Amniotic epithelial cell (primary cell): Measurements from ENCODE around the gene MTMR2.
A peak's percentile ranks its signal among the peaks of the same experiment; 100 is the strongest.

Experiments
- DNase-seq: peaks from one replicate; pipeline ENCODE4 v3.0.0-alpha.2; 2010; ENCODE audit warnings: low read depth

MTMR2 gene

GRCh38 chr11:95917193-95918036 lies 6.5 kb downstream of the MTMR2 start:
- DNase-seq = no peak

DNA sequence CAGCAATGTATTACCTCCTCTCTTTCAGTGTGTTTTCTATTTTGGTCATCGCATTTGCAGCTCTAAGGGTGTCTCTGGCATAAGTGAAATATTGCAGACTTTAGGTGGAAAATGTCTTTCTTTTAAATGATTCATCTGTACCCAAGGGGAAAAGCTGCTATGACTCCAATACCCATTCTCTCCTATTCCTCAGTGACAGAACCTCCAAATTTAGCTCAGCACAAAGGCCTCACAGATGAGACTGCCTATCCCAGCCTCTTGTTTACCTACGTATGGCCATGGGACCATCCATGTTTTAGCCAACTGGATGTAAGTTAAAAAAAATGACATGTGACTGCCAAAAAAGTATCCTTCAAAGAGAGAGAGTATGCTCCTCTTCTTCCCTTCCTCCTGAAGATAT lies 7.9 kb downstream of the MTMR2 start:
- DNase-seq = no peak

DNA sequence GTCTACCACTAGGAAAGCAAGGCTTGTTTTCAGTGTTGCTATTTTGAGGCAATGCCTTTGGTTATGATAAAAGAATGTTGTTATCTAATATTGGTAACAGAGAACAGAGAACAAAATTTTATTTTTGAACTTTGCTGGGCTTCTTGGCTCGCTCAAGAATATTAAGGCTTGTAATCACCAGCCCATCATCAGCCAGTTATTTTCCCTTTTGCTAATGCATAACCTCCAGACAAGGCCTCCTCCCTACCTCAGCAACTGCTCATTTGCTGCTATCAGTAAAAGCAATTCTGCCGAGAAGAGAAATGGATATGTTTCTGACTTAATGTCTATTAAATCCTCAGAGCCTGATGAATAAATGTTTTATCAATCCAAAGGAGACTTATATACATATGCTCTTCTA lies 8.9 kb downstream of the MTMR2 start:
- DNase-seq = no peak

- no peak for DNase-seq
Observed at GRCh38 chr11:95913830-95914615, 9.9 kb downstream of the MTMR2 start.

DNA sequence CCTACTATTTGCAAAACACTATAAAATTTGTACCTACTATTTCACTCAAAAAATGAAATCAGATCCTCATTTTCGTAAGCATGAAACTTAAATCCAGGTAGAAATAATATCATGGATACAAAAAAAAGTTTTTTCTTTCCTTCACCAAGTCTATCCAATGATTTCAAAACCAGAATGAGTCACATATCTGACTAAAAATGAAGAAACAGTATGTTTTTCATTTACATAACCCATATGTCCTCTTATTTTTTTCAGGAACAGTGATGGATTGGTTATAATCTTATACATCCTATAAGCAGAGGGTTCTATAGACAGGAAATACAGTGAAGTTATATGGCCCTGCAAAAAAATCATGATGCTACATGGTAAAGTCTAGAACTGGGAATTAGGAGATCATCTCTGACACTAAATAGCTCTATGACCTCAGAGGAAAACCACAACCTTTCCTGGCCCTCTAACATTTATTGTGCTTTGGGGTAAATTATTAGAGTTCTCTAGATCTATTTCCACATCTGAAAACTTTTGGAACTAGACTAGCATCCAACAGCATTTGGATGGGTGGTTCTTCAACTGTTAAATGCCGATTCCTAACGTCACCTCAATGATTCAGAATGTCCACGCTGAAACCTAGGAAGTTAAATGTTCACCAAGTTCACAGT lies 10.9 kb downstream of the MTMR2 start:
- DNase-seq = peak; percentile 72

GRCh38 chr11:95911369-95911759 lies 12.5 kb downstream of the MTMR2 start:
- no peak for DNase-seq

- no peak for DNase-seq
Observed at GRCh38 chr11:95910638-95911368, 13.1 kb downstream of the MTMR2 start.

GRCh38 chr11:95908826-95909225 lies 15.1 kb downstream of the MTMR2 start:
- peak; percentile 33 for DNase-seq

GRCh38 chr11:95907476-95907875 lies 16.4 kb downstream of the MTMR2 start:
- DNase-seq = no peak

DNA sequence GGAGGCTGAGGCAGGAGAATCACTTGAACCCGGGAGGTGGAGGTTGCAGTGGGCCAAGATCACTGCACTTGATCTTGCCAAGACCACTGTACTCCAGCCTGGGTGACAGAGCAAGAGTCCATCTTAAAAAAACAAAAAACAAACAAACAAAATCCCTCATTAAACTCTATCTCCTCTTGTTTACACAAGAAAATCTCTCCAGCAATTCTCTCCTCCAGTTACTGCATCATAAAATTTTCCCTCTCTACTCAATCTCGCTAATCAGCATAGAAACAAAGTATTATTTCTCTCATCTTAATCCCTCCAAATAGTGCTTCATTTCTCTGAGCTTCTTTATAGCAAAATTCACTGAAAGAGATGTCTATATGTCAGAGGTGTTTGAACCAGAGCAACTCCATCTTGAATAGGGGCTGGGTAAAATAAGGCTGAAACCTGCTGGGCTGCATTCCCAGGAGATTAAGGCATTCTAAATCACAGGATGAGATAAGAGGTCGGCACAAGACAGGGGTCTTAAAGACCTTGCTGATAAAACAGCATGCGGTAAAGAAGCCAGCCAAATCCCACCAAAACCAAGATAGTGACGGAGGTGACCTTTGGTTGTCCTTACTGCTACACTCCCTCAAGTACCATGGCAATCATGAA lies 19.8 kb downstream of the MTMR2 start:
- no peak for DNase-seq

GRCh38 chr11:95898782-95899181 lies 25.1 kb downstream of the MTMR2 start:
- DNase-seq = no peak

GRCh38 chr11:95897731-95898130 lies 26.2 kb downstream of the MTMR2 start:
- peak; percentile 46 for DNase-seq

- DNase-seq = no peak
Observed at GRCh38 chr11:95895815-95896214, 28.1 kb downstream of the MTMR2 start.

DNA sequence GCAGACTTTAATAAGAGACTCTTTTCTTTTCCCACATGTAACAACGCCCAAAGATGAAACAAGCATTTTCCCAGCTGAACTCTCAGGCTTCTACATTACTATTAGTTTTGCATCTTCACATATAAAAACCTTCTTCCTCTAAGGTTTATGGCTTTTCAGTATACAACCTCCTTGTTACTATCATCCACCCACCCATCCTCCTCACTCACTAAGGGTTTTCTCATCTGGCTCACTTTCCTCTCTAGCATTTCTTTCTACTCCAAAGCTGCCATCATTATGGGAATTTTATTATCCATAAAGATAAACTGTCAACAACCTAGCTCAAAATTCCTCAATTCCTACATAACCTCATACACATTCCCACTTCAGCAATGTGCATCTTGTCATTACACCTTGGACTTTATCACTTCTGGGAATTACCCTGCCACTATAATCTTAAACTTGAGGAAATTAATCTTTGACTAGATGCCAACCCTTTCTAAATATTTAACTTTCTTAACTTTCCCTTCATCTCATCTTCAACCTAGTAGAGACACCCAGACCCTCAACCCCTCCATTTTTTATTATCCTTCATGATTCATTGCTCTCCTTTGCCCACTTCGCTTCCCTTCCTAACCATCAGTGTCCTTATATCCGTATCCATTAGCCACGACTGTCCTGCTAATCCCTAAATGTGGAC lies 30.9 kb downstream of the MTMR2 start:
- no peak for DNase-seq

DNA sequence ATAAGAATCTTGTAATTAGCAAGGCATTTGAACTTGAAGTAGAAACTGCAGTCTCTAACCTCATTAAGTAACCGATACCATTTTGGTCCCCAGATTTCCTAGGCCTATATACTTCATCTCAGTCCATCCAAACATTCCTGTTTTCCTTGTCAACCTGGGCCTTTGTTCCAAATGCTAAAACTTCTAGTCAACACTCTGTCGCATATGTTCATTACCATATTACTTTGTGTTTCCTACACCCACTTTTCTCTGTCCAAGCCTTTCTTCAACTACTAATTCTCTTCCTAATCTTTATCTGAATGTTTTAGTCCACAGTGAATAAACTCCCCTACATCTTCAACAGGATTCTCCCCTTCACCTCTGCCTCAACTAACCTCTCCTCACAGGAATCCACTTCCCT lies 31.4 kb downstream of the MTMR2 start:
- DNase-seq = no peak

- DNase-seq = peak; percentile 14
Observed at GRCh38 chr11:95891423-95892170, 32.3 kb downstream of the MTMR2 start.

DNA sequence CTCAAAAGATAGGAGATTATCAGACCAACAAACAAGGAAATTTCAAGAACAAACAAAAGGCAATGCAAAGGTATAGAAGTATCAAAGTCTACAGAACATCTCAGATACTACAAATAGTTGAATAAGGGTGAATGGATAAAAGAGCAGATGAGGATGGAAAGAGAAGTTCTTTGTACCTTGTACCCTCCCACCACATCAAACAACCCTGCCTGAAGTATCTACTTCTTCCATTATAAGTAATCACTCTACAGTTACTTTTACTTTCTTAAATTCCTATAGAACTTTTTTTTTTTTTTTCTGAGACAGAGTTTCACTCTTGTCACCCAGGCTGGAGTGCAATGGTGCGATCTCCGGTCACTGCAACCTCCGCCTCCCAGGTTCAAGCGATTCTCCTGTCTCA lies 35.1 kb downstream of the MTMR2 start:
- no peak for DNase-seq

DNA sequence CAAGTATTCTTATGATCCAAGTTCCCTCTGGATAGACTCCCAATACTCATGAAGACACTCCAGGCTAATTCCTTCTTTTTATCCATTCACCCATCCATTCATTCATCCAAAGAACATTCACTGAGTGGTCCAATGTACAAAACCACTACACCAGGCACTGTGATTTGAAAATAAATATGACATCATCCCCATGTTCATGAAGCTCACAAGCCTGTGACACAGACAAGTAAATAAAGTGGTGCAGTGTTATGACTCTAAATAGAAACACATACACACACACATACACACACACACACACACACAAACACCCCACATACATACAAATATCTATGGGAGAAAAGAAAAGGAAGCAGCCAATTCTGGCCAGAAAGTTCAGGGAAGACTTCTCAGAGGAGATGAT lies 35.5 kb downstream of the MTMR2 start:
- DNase-seq = no peak

DNA sequence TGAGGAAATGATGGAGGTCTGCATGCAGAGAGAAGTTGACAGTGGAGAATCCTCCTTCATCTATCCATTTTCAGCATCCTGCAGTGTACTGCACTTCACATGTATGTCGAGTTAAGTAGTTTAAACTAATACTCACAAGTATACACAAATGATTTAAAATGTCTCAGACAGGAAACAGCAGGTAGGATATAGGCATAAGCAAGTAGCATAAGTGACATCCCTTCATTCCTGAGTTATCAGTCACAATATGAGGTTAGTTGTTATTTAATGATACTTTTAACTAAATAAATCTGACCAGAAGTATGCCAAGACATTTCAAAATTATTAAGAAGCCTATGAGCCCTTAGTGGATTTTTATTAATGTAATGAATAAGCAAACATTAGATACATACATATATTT lies 37.4 kb downstream of the MTMR2 start:
- no peak for DNase-seq

GRCh38 chr11:95884802-95885201 lies 39.1 kb downstream of the MTMR2 start:
- DNase-seq = no peak
